Motor neuron (in vitro differentiated cells): ENCODE data around the gene PPP2R5B. TPM values are rescaled to one million over a fixed set of nuclear protein-coding genes. Genes with fewer than 3 reads are reported as not detected.
"Not testable (repeated sequence)": the region's sequence is repeated elsewhere in the genome, so short reads cannot be mapped to it uniquely, and the experiment has no call there.

Experiments used
- ATAC-seq, 8 experiments: fragments of 200-7000 bp; cut with Tn5 transposase; replicated peaks in 6 of 8; 2 replicates each; pipeline ENCODE4 v1.8.0; 2021; ENCODE audit warnings: mild to moderate bottlenecking in 8 of 8, moderate library complexity in 8 of 8
- H3K27ac ChIP-seq, 2 donors: fragments of 250-450 bp; sonication (Bioruptor Pico); 2 replicates each; pipeline ENCODE4 v1.9.0; 2021; ENCODE audit warnings: antibody characterized with exemption in 2 of 2, mild to moderate bottlenecking in 2 of 2, moderate library complexity in 1 of 2
- H3K4me1 ChIP-seq, 2 donors: fragments of 250-450 bp; sonication (Bioruptor Pico); replicated peaks in 1 of 2; 2 replicates each; pipeline ENCODE4 v1.6.1; 2021; ENCODE audit warnings: antibody characterized with exemption in 2 of 2, mild to moderate bottlenecking in 2 of 2, moderate library complexity in 1 of 2
- H3K4me3 ChIP-seq, 5 donors: fragments of 250-450 bp; sonication (Bioruptor Pico); 2 replicates each; pipeline ENCODE4 v1.9.0; 2021; ENCODE audit warnings: antibody characterized with exemption in 5 of 5, mild to moderate bottlenecking in 5 of 5, moderate library complexity in 4 of 5
- WGBS, 10 experiments: fragments of 450-650 bp; shearing (Covaris generic); methylation state at CpG; one replicate each; pipeline ENCODE4 v1.0.0; 2022; 5-methylcytosine and 5-hydroxymethylcytosine counted together
- in situ Hi-C, 9 experiments: fragments of 400-800 bp; cut with MboI; loops; one replicate each; pipeline ENCODE4 v1.15.0; 2021; ENCODE audit warnings: low sequenced_read_pairs in 9 of 9, low pct_unique_long_range_greater_than_20kb in 2 of 9; ENCODE audit not compliant: unreplicated experiment in 9 of 9
- total RNA-seq, 8 experiments: library from RNA; unstranded; fragments of 300-600 nt; gene quantifications; 2 replicates each; pipeline versions ENCODE4 v1.2.3 to v1.2.4, GENCODE V29; 2022

Gene PPP2R5B
- total RNA-seq, 8 experiments from 2014 or later: 8.4 to 48.7 (median 25.8) TPM

DNA sequence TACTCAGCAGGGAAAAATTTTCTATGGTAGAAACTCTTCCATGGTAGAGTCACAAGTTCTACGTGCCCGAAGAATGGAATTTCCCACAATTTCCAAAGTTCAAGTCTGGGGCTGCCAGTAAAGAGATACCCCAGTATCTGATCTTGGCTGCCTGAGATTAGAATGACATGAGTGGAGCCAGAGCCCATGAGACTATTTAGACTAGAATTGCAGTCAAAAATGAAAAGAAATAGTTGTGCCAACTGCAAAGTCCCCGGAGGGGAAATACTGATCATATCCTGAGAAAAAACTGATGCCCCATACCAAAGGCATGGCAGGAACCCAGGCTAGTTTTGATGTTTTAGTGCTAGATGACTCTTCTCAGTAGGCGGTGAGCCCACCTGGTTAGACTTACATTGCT, 36.2 kb downstream of the PPP2R5B start:
- H3K4me3 ChIP-seq: no peak overlapping the region
- in situ Hi-C loops: no loop called here
- H3K27ac ChIP-seq: no peak overlapping the region
- H3K4me1 ChIP-seq: no peaks in the 10 kb centered on the region
- 56 to 100% (median 84%) methylated on average over 1 to 4 of the region's 4 CpGs; no CpG with 5 or more reads in 3 of the 10 experiments for WGBS, 10 experiments
- ATAC-seq: no peak

DNA sequence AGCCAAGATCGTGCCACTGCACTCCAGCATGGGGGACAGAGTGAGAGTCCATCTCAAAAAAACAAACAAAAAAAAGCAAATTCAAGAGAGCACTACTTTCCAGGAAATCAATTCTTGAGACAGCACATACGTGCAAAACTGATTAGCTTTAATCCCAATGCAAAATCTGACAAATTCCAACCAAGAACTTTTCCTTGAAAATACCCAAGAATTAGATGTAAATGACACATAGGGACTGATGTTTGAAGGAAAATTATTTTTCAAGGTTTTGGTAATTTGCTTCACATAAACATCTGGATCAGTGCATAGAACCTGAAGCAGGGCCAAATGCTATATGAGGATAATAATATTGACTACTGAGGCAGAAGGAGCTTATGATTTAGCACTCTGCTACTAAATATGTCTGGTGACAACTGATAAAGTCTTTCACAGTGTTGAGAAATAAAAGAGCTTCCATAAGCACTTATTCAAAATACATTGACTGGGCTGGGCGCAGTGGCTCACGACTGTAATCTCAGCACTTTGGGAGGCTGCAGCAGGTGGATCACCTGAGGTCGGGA, 38.7 kb downstream of the PPP2R5B start:
- no peaks in the 10 kb centered on the region for H3K4me1 ChIP-seq
- ATAC-seq: no peak
- no peak overlapping the region for H3K27ac ChIP-seq
- no peak overlapping the region for H3K4me3 ChIP-seq
- 57 to 91% (median 78%) methylated on average over 1 to 5 of the region's 5 CpGs; no CpG with 5 or more reads in 1 of the 10 experiments for WGBS, 10 experiments
- in situ Hi-C loops: no loop called here

DNA sequence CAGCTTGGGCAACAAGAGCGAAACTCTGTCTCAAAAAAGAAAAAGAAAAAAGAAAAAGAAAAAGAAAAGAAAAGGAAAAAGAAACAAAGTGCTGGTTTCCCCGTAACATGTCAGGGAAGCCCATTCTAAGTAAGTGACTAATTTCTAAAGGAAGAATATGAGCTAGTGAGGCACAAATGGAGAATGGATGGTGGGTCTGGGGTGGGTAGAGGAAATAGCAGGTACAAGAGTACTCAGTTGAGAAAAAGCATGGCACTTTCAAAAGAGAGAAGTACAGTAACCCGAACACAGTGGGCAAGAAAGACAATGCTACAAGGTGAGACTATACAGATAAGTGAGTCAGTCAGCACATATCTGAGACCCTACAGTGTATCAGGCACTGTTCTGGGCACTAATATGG, 42.9 kb downstream of the PPP2R5B start:
- Histone ChIP-seq H3K27ac (no peak overlapping the region), H3K4me1 (no peaks in the 10 kb centered on the region), H3K4me3 (no peak overlapping the region)
- WGBS, 10 experiments: 73 to 100% (median 91%) methylated on average over 1 to 3 of the region's 3 CpGs
- in situ Hi-C loops: no loop called here
- no peak for ATAC-seq

DNA sequence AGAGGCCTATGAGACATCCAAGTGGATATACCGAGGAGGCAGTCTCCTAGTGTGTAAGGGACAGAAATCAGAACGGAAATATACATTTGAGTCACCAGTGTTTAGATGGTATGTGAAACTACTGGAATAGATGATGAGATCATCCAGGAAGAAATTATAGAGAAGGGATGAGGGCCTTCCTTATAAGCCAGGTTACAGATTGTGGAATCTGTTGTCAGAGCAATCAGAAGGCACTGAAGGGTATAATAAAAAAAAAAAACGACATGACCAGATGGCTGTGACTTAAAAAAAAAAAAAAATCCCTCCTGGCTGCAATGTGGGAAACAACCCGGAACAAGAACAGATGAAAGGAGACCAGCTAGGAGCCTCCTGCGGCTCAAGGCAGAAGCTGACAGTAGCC, 44.7 kb downstream of the PPP2R5B start:
- peak in 6 of 8 experiments; percentile 17 to 98 (median 91) for ATAC-seq

DNA sequence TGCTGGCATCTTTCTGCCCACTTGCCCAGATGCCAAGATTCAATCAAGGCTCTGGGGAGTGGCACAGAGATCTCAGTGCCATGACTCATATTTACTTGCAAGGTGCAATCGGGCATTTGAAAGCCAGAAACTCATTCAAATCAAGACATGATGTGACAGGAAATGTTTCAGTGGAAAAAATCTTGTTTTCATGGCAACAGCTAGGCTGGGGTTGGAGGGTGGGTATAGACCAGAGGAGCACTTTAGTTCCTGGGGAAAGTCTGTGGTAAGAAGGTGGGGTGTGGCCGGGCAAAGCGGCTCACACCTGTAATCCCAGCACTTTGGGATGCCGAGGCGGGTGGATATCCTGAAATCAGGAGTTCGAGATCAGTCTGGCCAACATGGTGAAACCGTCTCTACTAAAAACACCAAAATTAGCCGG, 46.3 kb downstream of the PPP2R5B start:
- 0 to 100% (median 90%) methylated on average over 1 to 5 of the region's 8 CpGs; no CpG with 5 or more reads in 3 of the 10 experiments for WGBS, 10 experiments
- H3K27ac ChIP-seq: no peak overlapping the region
- ATAC-seq: no peak

More for the DNA sequence above, 44.7 kb downstream of the PPP2R5B start:
- WGBS, 10 experiments: 10 to 70% (median 38%) methylated on average over 2 to 5 of the region's 5 CpGs
- Histone ChIP-seq H3K4me3 (no peak overlapping the region), H3K4me1 (no peaks in the 10 kb centered on the region), H3K27ac (no peak overlapping the region)
- in situ Hi-C loops: no loop called here

DNA sequence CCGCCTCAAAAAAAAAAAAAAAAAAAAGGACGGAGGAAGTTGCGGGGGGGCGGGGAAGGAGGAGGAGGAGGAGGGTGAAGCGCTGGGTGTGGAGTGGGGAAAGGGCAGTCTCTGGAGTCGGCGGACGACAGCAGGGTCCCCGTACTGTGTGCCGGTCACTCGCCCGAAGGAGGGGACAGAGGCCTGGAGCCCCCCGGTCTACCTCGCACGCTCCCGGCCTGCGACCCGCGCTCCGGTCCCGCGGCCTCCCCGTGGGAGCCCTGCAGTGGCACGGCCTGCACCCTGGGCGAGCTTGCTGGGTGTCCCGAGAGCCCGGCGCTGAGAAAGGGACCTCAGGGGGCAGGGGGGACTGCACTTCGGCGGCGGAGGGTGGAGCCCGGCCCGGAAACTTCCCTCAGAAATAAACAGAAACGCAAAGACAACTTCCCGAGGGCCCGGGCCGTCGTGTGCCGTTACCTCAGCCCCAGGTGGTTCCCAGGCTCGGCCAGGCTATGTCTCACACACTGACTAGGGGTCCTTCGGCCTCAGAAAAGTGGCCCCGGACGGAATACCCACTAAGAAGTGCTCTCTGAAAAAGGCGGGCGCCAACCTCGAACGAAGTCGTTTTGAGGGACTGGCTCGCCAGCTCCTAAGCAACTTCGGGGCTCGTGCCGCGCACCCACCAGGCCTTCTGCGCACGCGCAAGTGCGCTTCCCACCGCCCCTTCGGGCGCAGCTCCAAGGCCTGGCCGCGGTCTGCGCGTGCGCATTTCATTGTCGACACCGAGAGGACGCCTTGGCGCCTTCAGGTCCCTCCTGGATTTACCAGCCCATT, 47.1 kb downstream of the PPP2R5B start, which contains the start of gene MAJIN:
Gene MAJIN (minus strand): TSS at position 688 of the 813 bp plus-strand sequence. CDS start 12,703 bp downstream, outside the sequence.
- ATAC-seq: peak in 2 of 8 experiments; percentile 19 to 70
- 0 to 80% (median 46%) methylated on average over 2 to 11 of the region's 69 CpGs; no CpG with 5 or more reads in 6 of the 10 experiments for WGBS, 10 experiments
- Histone ChIP-seq H3K4me1 (no peaks in the 10 kb centered on the region), H3K4me3 (no peak within 1 kb of the TSS), H3K27ac (no peak within 1 kb of the TSS)
- in situ Hi-C loops: no loop called here

More for the DNA sequence above, 46.3 kb downstream of the PPP2R5B start:
- no peak overlapping the region for H3K4me3 ChIP-seq
- in situ Hi-C loops: no loop called here
- H3K4me1 ChIP-seq: no peaks in the 10 kb centered on the region

DNA sequence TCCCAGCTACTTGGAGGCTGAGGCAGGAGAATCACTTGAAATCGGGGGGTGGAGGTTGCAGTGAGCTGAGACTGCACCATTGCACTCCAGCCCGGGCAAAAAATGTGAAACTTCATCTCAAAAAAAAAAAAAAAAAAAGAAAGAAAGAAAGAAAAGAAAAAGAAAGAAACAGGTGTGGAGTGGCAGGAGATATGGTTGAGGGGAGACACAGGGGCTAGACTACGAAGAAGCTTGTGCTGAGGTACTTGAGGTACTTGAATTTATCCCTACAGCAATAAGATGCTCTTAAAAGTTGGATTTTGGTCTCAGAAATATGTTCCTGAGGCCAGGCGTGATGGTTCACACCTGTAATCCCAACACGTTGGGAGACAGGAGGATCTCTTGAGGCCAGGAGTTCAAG, 49.6 kb downstream of the PPP2R5B start:
- H3K4me1 ChIP-seq: no peaks in the 10 kb centered on the region
- 19 to 76% (median 57%) methylated on average over 2 to 5 of the region's 5 CpGs for WGBS, 10 experiments
- in situ Hi-C loops: no loop called here
- no peak overlapping the region for H3K4me3 ChIP-seq
- no peak for ATAC-seq
- H3K27ac ChIP-seq: no peak overlapping the region

DNA sequence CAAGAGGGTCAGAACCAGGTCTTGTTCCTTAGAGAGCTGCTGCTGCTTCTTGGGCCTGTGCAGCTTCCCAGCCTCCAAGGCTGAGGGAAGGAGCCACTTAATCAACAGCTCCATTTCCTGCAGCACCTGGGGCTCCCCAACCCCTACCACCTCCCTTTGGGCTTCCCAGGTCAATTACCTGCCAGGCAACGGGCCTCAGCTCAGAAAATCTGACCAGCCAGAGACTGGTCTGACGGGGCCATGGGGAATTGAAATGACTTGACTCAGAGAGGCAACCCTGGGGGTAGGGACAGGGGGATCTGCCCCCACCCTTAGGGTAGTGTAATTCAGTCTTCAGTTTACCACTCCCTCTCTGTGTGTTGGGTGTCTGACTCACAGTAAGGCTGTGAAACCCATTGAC, 52.2 kb downstream of the PPP2R5B start:
- in situ Hi-C loops: no loop called here
- no peak for ATAC-seq
- no peak overlapping the region for H3K27ac ChIP-seq
- WGBS, 10 experiments: 60 to 63% methylated on average over 1 to 2 of the region's 2 CpGs; no CpG with 5 or more reads in 8 of the 10 experiments
- no peaks in the 10 kb centered on the region for H3K4me1 ChIP-seq
- no peak overlapping the region for H3K4me3 ChIP-seq

DNA sequence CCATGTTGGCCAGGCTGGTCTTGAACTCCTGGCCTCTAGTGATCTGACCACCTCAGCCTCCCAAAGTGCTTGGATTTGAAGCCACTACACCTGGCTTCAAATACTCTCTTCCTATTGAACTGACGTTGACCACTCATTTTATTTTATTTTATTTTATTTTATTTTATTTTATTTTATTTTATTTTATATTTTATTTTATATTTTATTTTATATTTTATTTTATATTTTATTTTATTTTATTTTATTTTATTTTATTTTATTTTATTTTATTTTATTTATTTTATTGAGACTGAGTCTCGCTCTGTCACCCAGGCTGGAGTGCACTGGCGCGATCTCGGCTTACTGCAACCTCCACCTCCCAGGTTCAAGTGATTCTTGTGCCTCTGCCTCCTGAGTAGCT, 58.9 kb downstream of the PPP2R5B start:
- H3K4me1 ChIP-seq, in situ Hi-C loops, ATAC-seq, H3K27ac ChIP-seq, H3K4me3 ChIP-seq: not testable (repeated sequence)
- WGBS, 10 experiments: 30 to 100% (median 75%) methylated on average over 1 to 5 of the region's 5 CpGs; no CpG with 5 or more reads in 1 of the 10 experiments

Other genes starting within 250 kb of the PPP2R5B start
- gene NRXN2, start 201.5 kb upstream of the PPP2R5B start, total RNA-seq: 100 to 1,000 TPM in 3 of 8 experiments, 10 to 100 TPM in 2, 1 to 10 TPM in 2, under 1 TPM in 1; 0.51 to 120 (median 71.9) TPM
- gene RASGRP2, start 180.5 kb upstream of the PPP2R5B start, total RNA-seq: 1 to 10 TPM in 7 of 8 experiments, under 1 TPM in 1; 0.63 to 5.5 (median 2.1) TPM
- gene PYGM, start 164.7 kb upstream of the PPP2R5B start, total RNA-seq: 10 to 100 TPM in 1 of 8 experiments, 1 to 10 TPM in 5, under 1 TPM in 2; 0.31 to 12.8 (median 2.2) TPM
- gene SF1, start 146.1 kb upstream of the PPP2R5B start, total RNA-seq: 100 to 1,000 TPM in 4 of 8 experiments, 10 to 100 TPM in 4; 65.8 to 317 (median 98.9) TPM
- 10 to 100 TPM in 3 of 8 experiments, 1 to 10 TPM in 5; 3.0 to 15.7 (median 7.2) TPM for gene MAP4K2, start 121.5 kb upstream of the PPP2R5B start, total RNA-seq
- gene MEN1, start 114.1 kb upstream of the PPP2R5B start, total RNA-seq: 10 to 100 TPM; 12.8 to 28.2 (median 17.3) TPM
- 1 to 10 TPM in 1 of 8 experiments, under 1 TPM in 6, not detected in 1; 0.05 to 1.2 (median 0.22) TPM for gene CDC42BPG, start 80.0 kb upstream of the PPP2R5B start, total RNA-seq
- gene EHD1, start 46.1 kb upstream of the PPP2R5B start, total RNA-seq: 10 to 100 TPM; 20.2 to 37.2 (median 30.6) TPM
- 10 to 100 TPM in 4 of 8 experiments, 1 to 10 TPM in 4; 4.9 to 37.2 (median 9.6) TPM for gene ATG2A, start 7.5 kb upstream of the PPP2R5B start, total RNA-seq
- gene GPHA2, start 11.2 kb downstream of the PPP2R5B start, total RNA-seq: under 1 TPM in 3 of 8 experiments, not detected in 5; 0.16 to 0.93 (median 0.76) TPM
- 1 to 10 TPM in 1 of 8 experiments, under 1 TPM in 3, not detected in 4; 0.11 to 1.8 (median 0.18) TPM for gene MAJIN, start 47.4 kb downstream of the PPP2R5B start, total RNA-seq
- 10 to 100 TPM in 1 of 8 experiments, 1 to 10 TPM in 4, under 1 TPM in 3; 0.22 to 15.8 (median 1.1) TPM for gene BATF2, start 72.3 kb downstream of the PPP2R5B start, total RNA-seq
- gene ARL2, start 89.5 kb downstream of the PPP2R5B start, total RNA-seq: 100 to 1,000 TPM; 103 to 151 (median 108) TPM
- gene SNX15, start 102.8 kb downstream of the PPP2R5B start, total RNA-seq: 10 to 100 TPM in 7 of 8 experiments, 1 to 10 TPM in 1; 8.5 to 27.1 (median 13.9) TPM
- 10 to 100 TPM in 7 of 8 experiments, 1 to 10 TPM in 1; 8.9 to 18.2 (median 11.5) TPM for gene SAC3D1, start 116.5 kb downstream of the PPP2R5B start, total RNA-seq
- gene NAALADL1, start 133.9 kb downstream of the PPP2R5B start, total RNA-seq: 1 to 10 TPM in 2 of 8 experiments, under 1 TPM in 5, not detected in 1; 0.52 to 3.9 (median 0.93) TPM
- 10 to 100 TPM in 3 of 8 experiments, 1 to 10 TPM in 4, under 1 TPM in 1; 0.97 to 25.2 (median 2.0) TPM for gene CDCA5, start 159.4 kb downstream of the PPP2R5B start, total RNA-seq
- gene ZFPL1, start 159.5 kb downstream of the PPP2R5B start, total RNA-seq: 10 to 100 TPM; 33.2 to 95.4 (median 41.7) TPM
- 100 to 1,000 TPM in 3 of 8 experiments, 10 to 100 TPM in 5; 58.3 to 137 (median 89.5) TPM for gene VPS51, start 171.5 kb downstream of the PPP2R5B start, total RNA-seq
- gene TM7SF2, start 187.2 kb downstream of the PPP2R5B start, total RNA-seq: 10 to 100 TPM; 31.4 to 86.3 (median 45.9) TPM
- gene ZNHIT2, start 193.0 kb downstream of the PPP2R5B start, total RNA-seq: 10 to 100 TPM in 7 of 8 experiments, 1 to 10 TPM in 1; 8.4 to 18.4 (median 13.3) TPM
- 1,000 to 10,000 TPM in 7 of 8 experiments, 100 to 1,000 TPM in 1; 848 to 1,834 (median 1,237) TPM for gene FAU, start 197.4 kb downstream of the PPP2R5B start, total RNA-seq
- 10 to 100 TPM; 43.2 to 75.9 (median 52.0) TPM for gene MRPL49, start 197.6 kb downstream of the PPP2R5B start, total RNA-seq
- gene SYVN1, start 209.8 kb downstream of the PPP2R5B start, total RNA-seq: 10 to 100 TPM; 11.0 to 26.5 (median 18.1) TPM
- gene SPDYC, start 245.5 kb downstream of the PPP2R5B start, total RNA-seq: under 1 TPM in 1 of 8 experiments, not detected in 7; 0.28 TPM